ENCODE results near the gene AURKA.

GRCh38 chr20:56388882-56389281, 3.1 kb downstream of the AURKA start:
- no peak for TF ChIP-seq POLR2AphosphoS5 (IDR thresholded peaks at IDR 0.05; ENCODE audit: borderline replicate concordance, low read depth, low read length)
- no peak for TF ChIP-seq EZH2 (IDR thresholded peaks at IDR 0.05)

Data from SK-N-MC (cell line).